Fibroblast of lung (primary cell): ENCODE measurements around the gene TRPC1. TPM values are rescaled to one million over a fixed set of nuclear protein-coding genes. Genes with fewer than 3 reads are reported as not detected.

ENCODE experiments used
- DNase-seq, 2 donors: peaks; one replicate each; pipeline versions ENCODE4 v3.0.0 to v3.0.0-alpha.2; 2010; ENCODE audit warnings: low read depth in 2 of 2
- H2AFZ ChIP-seq: 2 replicates; pipeline ENCODE4 v1.5.1; 2012; ENCODE audit warnings: low read length, control low read depth, inconsistent platforms
- H3K27ac ChIP-seq: 2 replicates; pipeline ENCODE4 v1.5.1; 2011; ENCODE audit warnings: low read length, control low read depth; ENCODE audit not compliant: insufficient read depth
- H3K27me3 ChIP-seq: 2 replicates; pipeline ENCODE4 v1.5.1; 2011; ENCODE audit warnings: mild to moderate bottlenecking, low read length; ENCODE audit not compliant: control insufficient read depth, insufficient read depth
- H3K36me3 ChIP-seq: 2 replicates; pipeline ENCODE4 v1.5.1; 2011; ENCODE audit warnings: low read length; ENCODE audit not compliant: control insufficient read depth, insufficient read depth
- H3K4me1 ChIP-seq: 2 replicates; pipeline ENCODE4 v1.5.1; 2011; ENCODE audit warnings: low read length; ENCODE audit not compliant: control insufficient read depth, insufficient read depth; ENCODE audit errors: extremely low read depth
- H3K4me2 ChIP-seq: 2 replicates; pipeline ENCODE4 v1.5.1; 2011; ENCODE audit warnings: low read length, control low read depth; ENCODE audit not compliant: insufficient read depth; ENCODE audit errors: extremely low read depth
- H3K4me3 ChIP-seq, 4 experiments: fragments of 200-600 bp in 1 of 4; sonication (generic) in 1 of 4; replicated peaks in 1 of 4; 2 replicates each; pipeline ENCODE4 v1.5.1; 2011 to 2016; ENCODE audit warnings: low read length in 4 of 4, low read depth in 3 of 4, mild to moderate bottlenecking in 3 of 4, control low read depth in 2 of 4, inconsistent platforms in 1 of 4, mixed read lengths in 1 of 4; ENCODE audit not compliant: insufficient read depth in 1 of 4; ENCODE audit errors: control extremely low read depth in 1 of 4
- H3K79me2 ChIP-seq: 2 replicates; pipeline ENCODE4 v1.5.1; 2012; ENCODE audit warnings: mild to moderate bottlenecking, low read length, inconsistent platforms; ENCODE audit not compliant: control insufficient read depth, insufficient read depth
- H3K9ac ChIP-seq: 2 replicates; pipeline ENCODE4 v1.5.1; 2011; ENCODE audit warnings: mild to moderate bottlenecking, low read length, control low read depth; ENCODE audit not compliant: insufficient read depth
- H3K9me3 ChIP-seq: 2 replicates; pipeline ENCODE4 v1.5.1; 2012; ENCODE audit warnings: low read depth, low read length; ENCODE audit not compliant: control insufficient read depth, insufficient read depth
- H4K20me1 ChIP-seq: 2 replicates; pipeline ENCODE4 v1.5.1; 2011; ENCODE audit warnings: low read length; ENCODE audit not compliant: control insufficient read depth, insufficient read depth; ENCODE audit errors: extremely low read depth
- CTCF ChIP-seq, 2 donors: IDR thresholded peaks in 1 of 2; conservative IDR thresholded peaks in 1 of 2; 1 replicate in 1 of 2; 2 replicates in 1 of 2; pipeline ENCODE4 v1.5.1; 2011 to 2012; ENCODE audit warnings: low read length in 2 of 2, control low read depth in 1 of 2, inconsistent platforms in 1 of 2, low read depth in 1 of 2, mild to moderate bottlenecking in 1 of 2
- EZH2 ChIP-seq: IDR thresholded peaks from 2 replicates; pipeline ENCODE4 v1.5.1; 2012; ENCODE audit warnings: low read length, control low read depth, mild to moderate bottlenecking; ENCODE audit errors: missing control alignments
- polyA plus RNA-seq, 2 donors: library from polyadenylated mRNA; depleted of rRNA in 1 of 2; stranded (reverse) in 1 of 2; unstranded in 1 of 2; fragments of >200 nt; gene quantifications; 2 replicates each; pipeline ENCODE4 v1.2.1, GENCODE V29; 2011 to 2012; ENCODE audit warnings: missing spikeins in 1 of 2
- total RNA-seq: library from RNA; depleted of rRNA; stranded (reverse); fragments of >200 nt; gene quantifications from 2 replicates; pipeline ENCODE4 v1.2.1, GENCODE V29; 2014

Gene TRPC1
- total and polyA plus RNA-seq, 2 donors (not counting 1 experiment from before 2014, with no cell fraction given): 13.0 to 43.1 TPM

- H3K9ac ChIP-seq: no peak overlapping the region
- no peaks in the 10 kb centered on the region for H3K79me2 ChIP-seq
- H3K4me2 ChIP-seq: no peak overlapping the region
- no peaks in the 10 kb centered on the region for H3K9me3 ChIP-seq
- no peak for DNase-seq
- no peaks in the 10 kb centered on the region for H3K36me3 ChIP-seq
- no peaks in the 10 kb centered on the region for H4K20me1 ChIP-seq
- H2AFZ ChIP-seq: no peak overlapping the region
- H3K27me3 ChIP-seq: no peaks in the 10 kb centered on the region
- TF ChIP-seq CTCF (conservative IDR thresholded peaks at IDR 0.05 in 1 of 2, IDR thresholded peaks at IDR 0.05 in 1 of 2; ENCODE audit: low read depth in 1 of 2, low read length in 2 of 2) (no peak), EZH2 (no peak)
- H3K27ac ChIP-seq: no peak overlapping the region
- H3K4me3 ChIP-seq: no peak overlapping the region
- no peaks in the 10 kb centered on the region for H3K4me1 ChIP-seq
Measured at GRCh38 chr3:142754494-142754893, 30.7 kb downstream of the TRPC1 start.

GRCh38 chr3:142768338-142768737 lies 44.5 kb downstream of the TRPC1 start:
- Histone ChIP-seq H3K9me3 (no peaks in the 10 kb centered on the region), H3K36me3 (no peaks in the 10 kb centered on the region), H3K9ac (no peak overlapping the region), H2AFZ (no peak overlapping the region), H3K4me3 (no peak overlapping the region), H3K27me3 (no peaks in the 10 kb centered on the region), H4K20me1 (no peaks in the 10 kb centered on the region), H3K27ac (no peak overlapping the region), H3K4me1 (no peaks in the 10 kb centered on the region), H3K79me2 (no peaks in the 10 kb centered on the region), H3K4me2 (no peak overlapping the region)
- no peak for DNase-seq
- TF ChIP-seq CTCF (conservative IDR thresholded peaks at IDR 0.05 in 1 of 2, IDR thresholded peaks at IDR 0.05 in 1 of 2; ENCODE audit: low read depth in 1 of 2, low read length in 2 of 2) (no peak), EZH2 (no peak)

DNA sequence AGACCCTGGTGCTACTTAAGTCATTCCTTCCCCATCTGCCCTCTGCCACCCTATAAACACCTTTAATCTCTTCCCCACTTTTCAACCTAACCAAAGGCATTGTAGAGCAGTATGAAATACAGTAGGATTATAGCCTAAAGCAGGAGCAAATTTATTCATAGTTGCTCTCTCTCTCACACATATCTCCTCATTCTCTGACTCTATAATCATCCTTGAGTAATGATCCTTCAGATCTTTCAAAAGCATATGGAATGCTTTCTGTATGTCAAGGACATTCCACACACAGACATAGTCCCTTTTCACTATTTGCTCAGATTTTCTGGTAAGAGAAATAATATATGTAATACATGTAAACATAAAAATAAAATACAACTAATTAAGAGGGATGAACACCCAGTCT lies 54.1 kb downstream of the TRPC1 start:
- Histone ChIP-seq H3K9me3 (no peaks in the 10 kb centered on the region), H3K79me2 (no peaks in the 10 kb centered on the region), H3K36me3 (no peaks in the 10 kb centered on the region), H3K9ac (no peak overlapping the region), H2AFZ (no peak overlapping the region), H3K27me3 (no peaks in the 10 kb centered on the region), H4K20me1 (no peaks in the 10 kb centered on the region), H3K4me1 (no peaks in the 10 kb centered on the region), H3K27ac (no peak overlapping the region), H3K4me2 (no peak overlapping the region), H3K4me3 (no peak overlapping the region)
- no peak for DNase-seq
- TF ChIP-seq EZH2 (no peak), CTCF (conservative IDR thresholded peaks at IDR 0.05 in 1 of 2, IDR thresholded peaks at IDR 0.05 in 1 of 2; ENCODE audit: low read depth in 1 of 2, low read length in 2 of 2) (no peak)
